Mesenteric fat pad (tissue), 1 donor: Measurements from ENCODE around the gene ACAD11. TPM values are rescaled to one million over a fixed set of nuclear protein-coding genes. Genes with fewer than 3 reads are reported as not detected.
"Not testable (repeated sequence)": the region's sequence is repeated elsewhere in the genome, so short reads cannot be mapped to it uniquely, and the experiment has no call there.

ENCODE experiments used
- DNase-seq: peaks from one replicate; pipeline ENCODE4 v3.0.0-alpha.2; 2020; ENCODE audit warnings: low spot score
- total RNA-seq: library from RNA; stranded (reverse); fragmentation: NEBNext Ultra II Directional; extraction: Animal tissue kit (Norgen Biotek cat#: 25700); gene quantifications from one replicate; pipeline ENCODE4 v1.2.1, GENCODE V29; 2021
- donor health status: DM: yes; HTN: yes; CAD: no.

ACAD11 gene
- total RNA-seq, 1 donor from 2014 or later: 24.8 TPM

DNA sequence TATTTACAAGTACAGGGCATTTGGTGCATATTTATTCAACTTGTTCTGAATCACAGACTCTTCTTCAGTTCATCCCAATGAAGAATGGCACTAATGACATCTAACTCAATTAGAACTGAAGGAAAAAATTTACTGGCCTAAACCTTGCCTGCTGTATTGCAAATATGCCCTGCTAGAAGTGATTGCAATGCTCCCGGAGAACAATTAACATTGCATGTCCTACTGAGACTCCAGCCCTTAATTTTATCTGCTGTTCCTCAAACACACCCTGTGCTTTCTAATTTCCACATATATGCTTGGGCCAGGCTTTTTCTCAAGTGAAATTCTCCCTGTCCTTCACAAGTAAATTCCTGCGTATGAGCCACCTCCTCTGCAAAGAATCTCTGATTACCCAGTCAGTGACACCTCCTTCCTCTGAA is 54.2 kb downstream of the ACAD11 start:
- DNase-seq: no peak

- DNase-seq: not testable (repeated sequence)
These were observed 59.0 kb downstream of the ACAD11 start for GRCh38 chr3:132600614-132601013.

DNA sequence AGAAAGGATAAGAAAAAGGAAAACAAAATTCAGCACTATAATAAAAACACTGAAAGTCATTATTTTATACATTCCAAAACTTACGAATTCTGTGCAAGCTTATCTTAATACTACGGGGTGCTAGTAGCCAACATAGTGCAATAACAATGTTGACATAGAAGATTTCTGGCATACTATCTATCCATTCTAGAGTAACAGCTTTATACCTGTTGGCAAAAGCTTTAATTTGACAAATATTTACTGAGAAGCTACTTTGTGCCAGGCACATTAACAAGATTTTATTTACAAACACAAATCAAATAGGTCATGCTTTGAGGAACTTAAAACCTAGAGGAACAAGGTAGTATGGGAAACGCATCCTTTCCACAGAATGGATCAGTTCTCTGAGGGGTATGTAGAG is 61.4 kb downstream of the ACAD11 start:
- DNase-seq: no peak

- DNase-seq: no peak
These were observed 61.9 kb downstream of the ACAD11 start for GRCh38 chr3:132597660-132598059.

DNA sequence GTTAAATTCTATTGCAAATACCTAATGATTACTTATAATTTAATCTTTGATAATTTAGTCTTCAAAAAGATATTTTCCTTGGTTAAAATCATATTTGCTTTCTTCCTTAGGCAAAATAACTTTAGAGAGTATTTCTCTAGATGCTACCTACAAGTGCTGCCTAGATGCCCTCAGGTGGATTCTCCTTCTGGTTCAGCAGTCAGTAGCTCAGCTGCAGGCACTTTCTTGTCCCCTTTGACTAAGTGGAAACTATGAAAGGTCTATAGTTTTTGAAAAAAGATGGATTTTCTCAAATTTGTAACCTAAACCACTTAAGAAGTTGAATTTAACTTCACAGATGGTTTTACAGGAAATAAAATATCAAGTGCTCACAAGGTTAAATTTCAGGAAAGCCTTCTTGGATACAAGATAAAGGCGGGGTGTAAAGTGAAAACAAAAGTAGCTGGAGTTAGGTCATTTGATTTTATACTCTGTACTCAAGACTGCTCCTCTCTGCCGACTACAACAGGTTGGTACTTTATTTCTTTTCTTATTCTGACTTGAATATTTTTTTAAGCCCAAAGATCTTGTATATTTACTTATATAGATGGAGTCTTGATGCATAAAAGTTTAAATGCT is 62.7 kb downstream of the ACAD11 start, which contains the start of gene ACKR4:
Gene ACKR4, plus strand, starts transcription at position 455 of the 618 bp plus-strand sequence. CDS start 3,128 bp downstream, outside the sequence.
- no peak for DNase-seq

- no peak for DNase-seq
These were observed 63.3 kb downstream of the ACAD11 start for GRCh38 chr3:132596326-132596725.

DNA sequence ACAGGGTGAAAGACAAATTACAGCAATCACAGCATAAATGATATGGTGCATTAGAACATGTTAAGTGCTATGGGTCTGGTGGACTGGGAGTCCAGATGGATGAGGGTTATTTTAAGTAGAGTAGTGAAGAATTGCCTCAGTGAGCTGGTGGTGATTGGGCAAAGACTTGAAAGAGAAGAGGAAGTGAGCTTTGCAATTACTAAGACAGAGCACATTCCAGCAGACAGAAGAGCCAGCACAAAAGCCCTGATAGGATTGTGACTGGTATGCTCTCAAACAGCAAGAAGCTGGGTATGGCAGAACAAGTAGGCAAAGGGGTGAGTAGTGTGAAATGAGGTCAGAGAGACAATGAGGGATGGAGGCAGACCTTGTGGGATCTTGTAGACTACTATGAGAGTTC is 64.6 kb downstream of the ACAD11 start:
- DNase-seq: no peak

DNA sequence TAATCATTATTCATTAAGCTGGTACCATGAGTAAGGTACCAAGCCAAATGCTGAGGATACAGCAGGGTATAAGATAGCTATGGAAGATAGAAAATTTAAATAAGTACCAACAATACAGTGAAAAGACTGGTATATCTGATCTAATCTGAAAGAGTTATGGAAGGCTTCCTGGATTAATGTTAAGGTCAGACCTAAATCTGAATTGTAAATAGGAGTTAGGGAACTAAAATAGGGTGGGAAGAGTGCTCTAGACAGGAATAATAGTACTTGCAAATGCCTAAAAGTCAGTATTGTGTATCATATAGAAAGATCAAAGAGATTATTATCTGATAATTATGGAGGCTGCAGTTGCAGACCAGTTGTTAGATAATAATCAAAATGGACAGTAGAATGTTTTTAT is 65.1 kb downstream of the ACAD11 start:
- no peak for DNase-seq

- no peak for DNase-seq
These were observed 65.7 kb downstream of the ACAD11 start for GRCh38 chr3:132593947-132594323.

DNA sequence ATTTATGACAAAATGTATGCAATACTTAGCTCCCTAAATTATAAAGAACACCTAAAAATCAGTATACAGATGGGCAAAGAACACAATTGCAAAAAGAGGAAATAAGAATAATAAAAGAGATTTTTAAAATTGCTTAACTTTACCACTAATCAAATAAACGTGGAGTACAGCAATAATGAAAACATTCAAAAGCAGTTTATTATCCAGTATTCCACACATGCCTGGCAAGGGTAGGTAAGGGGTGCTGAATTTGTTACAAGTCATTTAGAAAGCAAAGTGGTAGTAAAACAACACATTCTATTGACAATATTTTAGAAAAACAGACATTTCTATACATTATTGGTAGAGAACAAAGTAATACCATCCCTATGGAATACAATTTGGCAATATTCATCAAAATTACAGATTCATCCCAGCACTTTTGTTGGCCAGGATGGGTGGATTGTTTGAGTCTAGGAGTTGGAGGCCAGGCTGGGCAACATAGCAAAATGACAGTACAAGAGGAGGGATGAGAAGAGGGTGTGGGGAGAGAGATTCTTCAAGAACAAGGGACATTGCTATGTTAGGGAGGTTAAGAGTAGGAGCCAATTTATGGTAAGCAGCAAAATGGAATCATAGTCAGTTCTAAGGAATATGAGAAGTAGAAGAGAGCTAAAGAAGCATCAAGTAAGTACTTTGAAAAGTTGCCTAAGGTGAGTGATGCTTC is 66.2 kb downstream of the ACAD11 start:
- DNase-seq: no peak

- DNase-seq: no peak
These were observed 67.4 kb downstream of the ACAD11 start for GRCh38 chr3:132592216-132592615.

DNA sequence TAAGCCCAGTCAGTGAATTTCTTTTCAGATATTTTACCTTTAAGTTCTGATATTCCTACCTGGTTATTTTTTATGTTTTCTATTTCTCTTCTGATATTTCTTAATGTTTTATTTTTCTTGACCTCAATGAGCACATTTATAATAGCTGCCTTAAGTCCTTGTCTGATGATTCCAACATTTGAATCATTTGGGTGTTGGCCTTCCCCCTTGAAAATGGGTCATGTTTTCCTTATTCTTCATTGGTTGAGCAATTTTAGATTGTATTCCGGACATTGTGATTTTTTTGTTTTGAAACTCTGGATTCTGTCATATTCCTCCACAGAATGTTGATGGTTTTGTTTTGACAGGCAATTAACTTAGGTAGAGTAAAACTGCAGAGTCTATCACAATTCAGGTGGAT is 72.2 kb downstream of the ACAD11 start:
- no peak for DNase-seq

DNA sequence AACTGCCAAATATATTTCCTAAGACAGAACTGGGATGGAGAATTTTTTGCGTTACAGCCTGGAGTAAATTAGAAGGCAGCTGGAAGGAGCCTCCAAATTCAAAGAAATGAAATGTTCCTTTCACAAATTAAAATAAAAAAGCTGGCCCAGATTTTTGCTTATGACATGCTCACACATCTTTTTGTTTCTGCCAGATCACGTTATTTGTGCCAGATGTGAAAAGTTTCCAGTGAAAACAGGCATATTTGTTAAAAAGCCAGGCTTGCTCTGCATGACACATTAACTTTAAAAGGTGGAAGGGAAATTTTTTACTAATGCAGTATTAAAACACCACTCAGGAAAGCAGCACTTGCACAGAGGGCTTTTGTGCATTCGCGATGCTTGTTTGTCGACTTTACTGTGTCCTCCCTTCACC is 85.8 kb downstream of the ACAD11 start:
- DNase-seq: no peak

DNA sequence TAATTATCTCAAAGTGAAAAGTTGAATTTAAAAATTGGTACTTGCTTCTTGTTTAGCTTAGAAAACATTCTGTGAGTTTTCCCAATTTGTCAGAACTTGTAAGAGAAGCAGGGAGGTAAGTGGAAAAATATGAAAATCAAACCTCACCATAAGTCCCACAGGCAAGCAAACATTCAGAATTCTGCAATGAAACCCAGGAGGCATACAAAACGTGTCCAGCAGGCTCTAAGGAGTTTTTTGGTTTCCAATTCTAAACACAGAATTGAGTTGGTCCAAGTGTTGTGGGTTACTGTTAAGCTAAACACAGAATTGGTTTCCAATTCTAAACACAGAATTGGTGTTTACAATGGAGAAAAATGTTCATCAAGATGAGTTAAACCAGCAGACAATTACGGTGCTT is 89.6 kb downstream of the ACAD11 start:
- DNase-seq: no peak

- no peak for DNase-seq
These were observed 90.0 kb downstream of the ACAD11 start for GRCh38 chr3:132569580-132569979.

DNA sequence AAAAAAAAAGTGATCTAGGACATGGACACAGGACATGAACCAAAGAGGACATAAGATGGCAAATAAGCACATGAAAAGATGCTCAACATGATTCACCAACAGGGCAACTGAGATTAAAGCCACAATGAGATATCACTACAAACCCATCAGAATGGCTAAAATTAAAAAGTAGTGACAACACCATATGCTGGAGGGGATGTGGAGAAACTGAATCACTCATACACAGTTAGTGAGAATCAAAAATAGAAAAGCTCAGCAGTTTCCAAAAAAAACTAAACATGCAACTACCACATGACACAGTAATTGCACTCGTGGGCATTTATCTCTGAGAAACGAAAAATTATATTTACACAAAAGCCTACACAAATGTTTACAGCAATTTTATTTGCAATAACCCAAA is 90.5 kb downstream of the ACAD11 start:
- DNase-seq: no peak

- DNase-seq: no peak
These were observed 91.2 kb downstream of the ACAD11 start for GRCh38 chr3:132568422-132568821.

DNA sequence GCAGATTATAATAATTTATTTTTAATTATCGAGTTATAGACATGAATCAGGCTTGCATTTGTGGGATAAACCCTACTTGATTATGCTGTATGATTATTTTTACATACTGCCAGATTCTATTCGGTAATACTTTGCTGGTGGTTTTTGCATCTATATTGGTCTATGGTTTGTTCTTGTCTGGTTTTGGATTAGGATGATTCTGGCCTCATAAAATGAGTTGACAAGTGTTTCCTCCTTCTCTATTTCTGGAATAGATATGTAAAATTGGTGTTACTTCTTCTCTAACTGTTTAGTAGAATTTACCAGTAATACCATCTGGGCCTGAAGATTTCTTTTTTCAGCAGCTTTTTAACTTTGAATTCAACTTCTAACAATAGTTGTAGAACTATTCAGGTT is 95.5 kb downstream of the ACAD11 start:
- DNase-seq: no peak

DNA sequence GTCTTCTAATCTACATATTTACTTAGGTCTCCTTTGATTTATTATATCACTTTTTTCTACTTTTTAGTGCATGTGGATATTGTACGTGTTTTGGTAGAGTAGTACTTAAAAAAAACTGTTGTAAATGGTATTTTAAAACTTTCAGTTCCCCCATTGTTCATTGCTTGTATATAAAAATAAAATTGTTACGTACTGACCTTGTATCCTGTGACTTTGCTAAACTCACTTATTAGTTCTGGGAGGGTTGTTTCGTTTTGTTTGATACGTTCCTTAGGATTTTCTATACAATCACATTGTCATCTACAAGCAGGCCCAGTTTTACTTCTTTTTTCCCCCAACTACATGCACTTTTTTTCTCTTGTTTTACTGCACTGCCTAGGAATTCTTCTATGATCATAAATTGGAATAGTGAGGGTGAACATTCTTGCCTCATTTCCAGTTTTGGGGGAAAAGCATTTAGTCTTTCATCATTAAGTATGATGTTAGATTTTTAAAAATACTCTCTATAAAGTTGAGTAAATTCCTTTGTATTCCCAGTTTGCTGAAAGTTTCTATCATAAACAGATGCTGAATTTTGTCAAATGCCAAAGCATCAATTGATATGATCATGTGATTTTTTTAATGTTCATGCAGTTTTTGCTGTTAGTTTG is 96.1 kb downstream of the ACAD11 start:
- DNase-seq: no peak

DNA sequence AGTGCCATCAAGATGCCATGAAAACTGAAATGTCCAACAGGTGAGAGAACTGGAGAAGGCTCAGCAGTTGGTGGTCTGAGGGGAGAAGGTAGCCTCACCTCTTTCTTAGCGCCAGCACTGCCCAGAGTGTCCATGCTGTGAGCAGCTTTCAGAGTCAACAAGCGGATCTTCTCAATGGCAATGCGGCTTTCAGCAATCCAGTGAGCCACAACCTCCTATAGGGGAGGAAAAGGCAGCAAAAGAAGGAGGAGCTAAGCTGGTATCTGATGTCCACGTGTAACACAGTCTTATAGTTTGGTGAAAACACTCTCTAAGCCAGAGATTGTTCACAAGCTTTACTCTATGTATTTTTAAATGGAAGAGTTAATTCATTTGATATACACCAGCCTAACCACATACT is 98.6 kb downstream of the ACAD11 start:
- no peak for DNase-seq

DNA sequence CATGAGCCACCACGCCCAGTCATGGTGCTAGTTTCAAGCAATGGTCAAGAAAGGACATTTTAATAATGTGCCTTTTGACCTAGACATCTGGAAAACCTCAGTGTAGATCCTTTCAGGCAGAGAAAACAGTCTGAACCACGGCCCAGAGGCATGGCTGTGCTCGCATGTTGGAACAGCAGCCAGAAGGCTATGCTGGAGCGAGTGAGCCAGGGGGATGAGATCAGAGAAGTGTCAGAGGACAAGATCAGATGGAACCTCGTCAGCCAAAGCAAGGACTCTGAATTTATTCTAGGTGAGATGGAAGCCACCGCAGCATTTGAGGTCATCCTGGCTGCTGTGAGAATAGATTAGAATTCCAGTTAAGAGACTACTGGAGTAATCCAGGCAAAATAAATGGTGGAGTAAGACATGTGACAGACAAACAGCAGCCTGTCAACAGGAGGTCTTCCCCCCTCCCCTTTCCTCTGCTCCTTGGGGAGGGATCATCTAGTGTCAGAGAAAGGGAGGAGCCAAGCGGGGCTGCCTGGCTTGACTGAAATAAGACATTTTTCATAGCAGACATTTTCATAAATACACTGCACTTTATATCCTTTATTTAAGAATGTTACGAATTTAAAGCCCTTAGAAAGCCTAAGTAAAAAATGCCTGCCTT is 103.0 kb downstream of the ACAD11 start:
- no peak for DNase-seq

- not testable (repeated sequence) for DNase-seq
These were observed 103.6 kb downstream of the ACAD11 start for GRCh38 chr3:132556036-132556386.
